Karpas-422 (cell line): ENCODE measurements around the gene CXCL17. TPM values are rescaled to one million over a fixed set of nuclear protein-coding genes. Genes with fewer than 3 reads are reported as not detected.

Experiments used
- DNase-seq: peaks from one replicate; pipeline ENCODE4 v3.0.0-alpha.2; 2015
- H2AFZ ChIP-seq: fragments of 200-600 bp; sonication (generic); 2 replicates; pipeline ENCODE4 v1.6.1; 2014; ENCODE audit warnings: antibody characterized with exemption, low read length, mixed read lengths
- H3K27ac ChIP-seq: fragments of 200-600 bp; sonication (generic); 2 replicates; pipeline ENCODE4 v1.5.1; 2014; ENCODE audit warnings: mild to moderate bottlenecking, low read length, moderate library complexity
- H3K27me3 ChIP-seq: fragments of 200-600 bp; sonication (generic); 2 replicates; pipeline ENCODE4 v1.6.1; 2014; ENCODE audit warnings: low read length, mixed read lengths
- H3K36me3 ChIP-seq: fragments of 200-600 bp; sonication (generic); 2 replicates; pipeline ENCODE4 v1.6.1; 2014; ENCODE audit warnings: low read length, mixed read lengths; ENCODE audit not compliant: insufficient read depth
- H3K4me1 ChIP-seq: fragments of 200-600 bp; sonication (generic); 2 replicates; pipeline ENCODE4 v1.6.1; 2014; ENCODE audit warnings: mild to moderate bottlenecking, low read length, mixed read lengths
- H3K4me2 ChIP-seq: fragments of 200-600 bp; sonication (generic); 2 replicates; pipeline ENCODE4 v1.6.1; 2014; ENCODE audit warnings: low read length, low read depth, mild to moderate bottlenecking; ENCODE audit not compliant: poor library complexity, severe bottlenecking
- H3K4me3 ChIP-seq: fragments of 200-600 bp; sonication (generic); 2 replicates; pipeline ENCODE4 v1.5.1; 2014; ENCODE audit warnings: mild to moderate bottlenecking, antibody characterized with exemption, low read length, mixed read lengths
- H3K79me2 ChIP-seq: fragments of 200-600 bp; sonication (generic); 2 replicates; pipeline ENCODE4 v1.6.1; 2014; ENCODE audit warnings: mild to moderate bottlenecking, low read length, mixed read lengths
- H3K9ac ChIP-seq: fragments of 200-600 bp; sonication (generic); 2 replicates; pipeline ENCODE4 v1.6.0; 2014; ENCODE audit warnings: low read length
- H3K9me2 ChIP-seq: fragments of 200-600 bp; sonication (generic), shearing (Covaris generic); replicated peaks from 2 replicates; pipeline ENCODE4 v1.6.0; 2014; ENCODE audit warnings: mild to moderate bottlenecking, low read length, moderate library complexity; ENCODE audit not compliant: insufficient read depth
- H3K9me3 ChIP-seq: fragments of 300-700, 200-600 bp; sonication (generic); 2 replicates; pipeline ENCODE4 v1.6.1; 2014; ENCODE audit warnings: low read length, mixed read lengths
- H4K20me1 ChIP-seq: fragments of 200-600 bp; sonication (generic); 2 replicates; pipeline ENCODE4 v1.6.1; 2014; ENCODE audit warnings: mild to moderate bottlenecking, antibody characterized with exemption, low read length, low read depth; ENCODE audit not compliant: insufficient read depth
- small RNA-seq: library from RNA; depleted of rRNA; stranded (forward); fragments of <200 nt; gene quantifications from one replicate; pipeline ENCODE3, GENCODE V24; 2014
- total RNA-seq: library from RNA; depleted of rRNA; stranded (reverse); fragments of >200 nt; shearing (Covaris generic); gene quantifications from 2 replicates; pipeline ENCODE4 v1.2.3, GENCODE V29; 2014; ENCODE audit warnings: low replicate concordance; rRNA removed

The CXCL17 gene
- total RNA-seq, 1 experiment from 2014 or later = not detected

GRCh38 chr19:42380155-42380554, 62.6 kb downstream of the CXCL17 start:
- Histone ChIP-seq H3K27me3 (no peaks in the 10 kb centered on the region), H4K20me1 (no peaks in the 10 kb centered on the region), H3K4me1 (no peaks in the 10 kb centered on the region), H3K9ac (no peak overlapping the region), H3K4me2 (no peak overlapping the region), H3K27ac (no peak overlapping the region), H2AFZ (no peak overlapping the region), H3K4me3 (no peak overlapping the region), H3K9me3 (no peaks in the 10 kb centered on the region), H3K36me3 (no peaks in the 10 kb centered on the region), H3K79me2 (no peaks in the 10 kb centered on the region), H3K9me2 (no peaks in the 10 kb centered on the region)
- no peak for DNase-seq

Small RNA genes within 50 kb of the gene (small RNA-seq; reads per million reads assigned to genes)
- gene RNU4-60P = not detected

Other genes starting within 250 kb of the CXCL17 start
- gene DEDD2, start 225.3 kb downstream of the CXCL17 start, total RNA-seq = 16.3 and 42.7 TPM in 2 replicates
- gene ZNF526, start 222.6 kb downstream of the CXCL17 start, total RNA-seq = 3.4 and 9.1 TPM in 2 replicates
- 17.7 and 29.3 TPM in 2 replicates for gene GSK3A, start 200.3 kb downstream of the CXCL17 start, total RNA-seq
- gene ERF, start 187.8 kb downstream of the CXCL17 start, total RNA-seq = 36.4 and 53.6 TPM in 2 replicates
- gene CIC, start 173.7 kb downstream of the CXCL17 start, total RNA-seq = 25.0 and 30.6 TPM in 2 replicates
- 0.25 and 1.2 TPM in 2 replicates for gene PRR19, start 140.8 kb downstream of the CXCL17 start, total RNA-seq
- 66.2 and 102 TPM in 2 replicates for gene PAFAH1B3, start 140.3 kb downstream of the CXCL17 start, total RNA-seq
- gene TMEM145, start 129.6 kb downstream of the CXCL17 start, total RNA-seq = 18.7 and 30.5 TPM in 2 replicates
- 6.5 and 15.9 TPM in 2 replicates for gene MEGF8, start 117.3 kb downstream of the CXCL17 start, total RNA-seq
- gene CNFN, start 52.6 kb downstream of the CXCL17 start, total RNA-seq = not detected in 2 replicates
- gene LIPE, start 15.6 kb downstream of the CXCL17 start, total RNA-seq = 16.3 and 50.6 TPM in 2 replicates
- 0.56 and 3.5 TPM in 2 replicates for gene CEACAM1, start 85.5 kb upstream of the CXCL17 start, total RNA-seq
- not detected in 2 replicates for gene CEACAM8, start 152.0 kb upstream of the CXCL17 start, total RNA-seq